GM19455 (cell line): ENCODE data around the gene TMEM120A.

Source experiments
- ATAC-seq: cut with Tn5 transposase; IDR thresholded peaks from one replicate; pipeline ENCODE4 v1.9.1; 2021; ENCODE audit not compliant: unreplicated experiment

The TMEM120A gene

GRCh38 chr7:75995996-75996395 is 1.6 kb upstream of the TMEM120A start:
- ATAC-seq = no peak

GRCh38 chr7:75995052-75995471 is 667 bp upstream of the TMEM120A start:
- ATAC-seq = no peak

- peak; percentile 11 for ATAC-seq
These were observed 557 bp downstream of the TMEM120A start for GRCh38 chr7:75993689-75994387.

GRCh38 chr7:75992083-75992755 is 2.2 kb downstream of the TMEM120A start:
- no peak for ATAC-seq

- no peak for ATAC-seq
These were observed 2.8 kb downstream of the TMEM120A start for GRCh38 chr7:75991531-75992082.

- ATAC-seq = no peak
These were observed 4.7 kb downstream of the TMEM120A start for GRCh38 chr7:75989500-75990388.

GRCh38 chr7:75988568-75989499 is 5.6 kb downstream of the TMEM120A start:
- ATAC-seq = no peak

GRCh38 chr7:75987805-75988567 is 6.4 kb downstream of the TMEM120A start:
- ATAC-seq = no peak

- no peak for ATAC-seq
These were observed 7.2 kb downstream of the TMEM120A start for GRCh38 chr7:75987026-75987804.

- ATAC-seq = no peak
These were observed 8.1 kb downstream of the TMEM120A start for GRCh38 chr7:75986147-75986781.

GRCh38 chr7:75985518-75986146 is 8.8 kb downstream of the TMEM120A start:
- ATAC-seq = no peak

GRCh38 chr7:75985009-75985517 is 9.3 kb downstream of the TMEM120A start:
- ATAC-seq = no peak

- no peak for ATAC-seq
These were observed 10.0 kb downstream of the TMEM120A start for GRCh38 chr7:75984130-75985008.

- ATAC-seq = no peak
These were observed 10.8 kb downstream of the TMEM120A start for GRCh38 chr7:75983471-75984129.

GRCh38 chr7:75982306-75983064 is 11.9 kb downstream of the TMEM120A start:
- ATAC-seq = no peak
